ENCODE results near the gene SGSM1.

DNA sequence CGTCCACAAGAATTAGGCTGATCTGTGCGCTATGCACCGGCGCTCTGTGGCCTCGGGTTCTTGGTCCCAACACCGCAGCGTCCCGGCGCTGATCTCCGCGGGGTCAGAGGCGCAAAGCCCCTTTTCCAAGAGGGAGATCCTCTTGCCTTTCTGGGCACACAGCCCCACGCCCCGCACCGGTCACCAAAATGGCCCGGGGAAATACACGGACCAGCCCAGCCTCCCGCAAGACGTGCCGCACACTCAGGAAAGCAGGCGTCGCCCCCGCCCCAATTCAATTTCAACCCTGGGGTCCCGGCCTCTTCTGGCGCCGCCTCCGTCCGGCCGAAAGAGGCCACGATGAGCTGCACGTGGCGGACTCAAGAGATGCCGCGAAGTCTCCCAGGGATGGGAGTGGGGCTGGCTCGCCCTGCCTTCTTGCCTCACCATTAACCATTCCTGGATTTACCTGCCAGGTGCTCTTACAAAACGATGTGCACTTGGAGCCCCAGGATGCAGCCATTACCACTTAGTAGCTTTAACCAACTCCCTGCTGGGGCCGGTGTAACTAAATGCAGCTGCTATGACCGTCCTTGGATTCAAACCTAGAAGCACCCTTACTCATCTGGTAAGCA, 42.0 kb upstream of the SGSM1 start:
- TF ChIP-seq CTCF (IDR thresholded peaks at IDR 0.05; ENCODE audit: borderline replicate concordance, extremely low read depth, low read length, poor library complexity, severe bottlenecking) (no peak), EZH2 (IDR thresholded peaks at IDR 0.05; ENCODE audit: borderline replicate concordance, low read depth, low read length, severe bottlenecking) (no peak)

Measured in DND-41 (cell line).